OCI-LY7 (cell line): ENCODE data around the gene SLC1A4. TPM values are rescaled to one million over a fixed set of nuclear protein-coding genes. Genes with fewer than 3 reads are reported as not detected.
"Not testable (repeated sequence)": the region's sequence is repeated elsewhere in the genome, so short reads cannot be mapped to it uniquely, and the experiment has no call there.

Source experiments
- BruUV-seq: library from RNA; stranded (reverse); fragments of 400-500 nt; replicated peaks from 2 replicates; lab custom pipeline; 2021; lab: Mats Ljungman, UMichigan
- CTCF ChIA-PET: fragments of 300-600 bp; sonication (Branson Sonifier 250); formaldehyde crosslinking; loops from one replicate; lab custom pipeline; 2022; ENCODE audit warnings: antibody characterized with exemption; ENCODE audit not compliant: unreplicated experiment; lab: Charles Lee
- POLR2A ChIA-PET: fragments of 300-600 bp; sonication (Branson Sonifier 250); formaldehyde crosslinking; loops from one replicate; lab custom pipeline; 2022; ENCODE audit warnings: antibody characterized with exemption; lab: Charles Lee
- DNase-seq: peaks from one replicate; pipeline ENCODE4 v3.0.0-alpha.2; 2015; ENCODE audit warnings: low spot score
- H2AFZ ChIP-seq: fragments of 200-600 bp; sonication (generic), shearing (Covaris generic); 2 replicates; pipeline ENCODE4 v1.6.1; 2014; ENCODE audit warnings: mild to moderate bottlenecking, antibody characterized with exemption, low read length, moderate library complexity
- H3K27ac ChIP-seq: fragments of 200-600 bp; sonication (generic); 2 replicates; pipeline ENCODE4 v1.5.1; 2014; ENCODE audit warnings: mixed run types, low read depth, mild to moderate bottlenecking, moderate library complexity, low read length, inconsistent platforms; ENCODE audit not compliant: poor library complexity, severe bottlenecking
- H3K36me3 ChIP-seq: fragments of 200-600 bp; sonication (generic); 2 replicates; pipeline ENCODE4 v1.6.1; 2014; ENCODE audit warnings: mild to moderate bottlenecking, antibody characterized with exemption, low read length, moderate library complexity, mixed read lengths; ENCODE audit not compliant: insufficient read depth
- H3K4me1 ChIP-seq: fragments of 200-600 bp; sonication (generic); 2 replicates; pipeline ENCODE4 v1.5.1; 2014; ENCODE audit warnings: mild to moderate bottlenecking, low read length; ENCODE audit not compliant: insufficient read depth, poor library complexity, severe bottlenecking
- H3K4me2 ChIP-seq: fragments of 200-600 bp; sonication (generic); 2 replicates; pipeline ENCODE4 v1.6.1; 2014; ENCODE audit warnings: mild to moderate bottlenecking, low read length
- H3K4me3 ChIP-seq: fragments of 200-600 bp; sonication (generic); 2 replicates; pipeline ENCODE4 v1.5.1; 2014; ENCODE audit warnings: mild to moderate bottlenecking, low read depth, low read length; ENCODE audit not compliant: poor library complexity, severe bottlenecking
- H3K79me2 ChIP-seq: fragments of 200-600 bp; sonication (generic); 2 replicates; pipeline ENCODE4 v1.6.1; 2016; ENCODE audit warnings: low read depth, mild to moderate bottlenecking, low read length, moderate library complexity, mixed read lengths; ENCODE audit not compliant: insufficient read depth
- H3K9me2 ChIP-seq: fragments of 200-600 bp; sonication (generic); 2 replicates; pipeline ENCODE4 v1.6.1; 2016; ENCODE audit warnings: mild to moderate bottlenecking, low read length, mixed read lengths; ENCODE audit not compliant: insufficient read depth
- H3K9me3 ChIP-seq: fragments of 200-600 bp; sonication (generic); 2 replicates; pipeline ENCODE4 v1.6.1; 2014; ENCODE audit warnings: mild to moderate bottlenecking, mixed run types, low read length, mixed read lengths
- H4K20me1 ChIP-seq: fragments of 200-600 bp; sonication (generic); 2 replicates; pipeline ENCODE4 v1.6.1; 2014; ENCODE audit warnings: mild to moderate bottlenecking, antibody characterized with exemption, low read length, moderate library complexity, mixed read lengths; ENCODE audit not compliant: insufficient read depth
- CTCF ChIP-seq: fragments of 200-600 bp; sonication (generic); conservative IDR thresholded peaks from 2 replicates; pipeline ENCODE4 v1.5.1; 2014; ENCODE audit warnings: mild to moderate bottlenecking, antibody characterized with exemption, low read length, moderate library complexity, mixed read lengths
- EZH2phosphoT487 ChIP-seq: fragments of 200-600 bp; sonication (generic); IDR thresholded peaks from 2 replicates; pipeline ENCODE4 v1.6.1; 2018; ENCODE audit warnings: low read depth, borderline replicate concordance, mild to moderate bottlenecking, mixed run types, antibody characterized with exemption, low read length, moderate library complexity, mixed read lengths
- intact Hi-C: fragments of 100-400 bp; cut with micrococcal nuclease; formaldehyde crosslinking; loops from one replicate; pipeline ENCODE4 v1.10.0; 2022; ENCODE audit not compliant: unreplicated experiment
- total RNA-seq, 2 experiments: library from RNA; depleted of rRNA in 1 of 2; stranded (reverse); fragments of >200 nt in 1 of 2; shearing (Covaris generic) in 1 of 2; gene quantifications; 2 replicates each; pipeline ENCODE4 v1.2.3, GENCODE V29; 2014 to 2022

Gene SLC1A4
- total RNA-seq, 2 experiments from 2014 or later: 17.2 to 31.1 TPM

GRCh38 chr2:65019675-65020195, 30.5 kb downstream of the SLC1A4 start:
- H3K4me2 ChIP-seq: no peak overlapping the region
- no peak for DNase-seq
- BruUV-seq: no TSS peak
- H3K9me2 ChIP-seq: no peaks in the 10 kb centered on the region
- ChIA-PET CTCF (interaction anchor here (0.7 kb wide), 1 partner anchor 107 kb away, joined by 3 read pairs; no protein-coding TSS in a partner anchor), POLR2A (interaction anchor here (1.0 to 1.2 kb wide), 2 partner anchors 21 to 23 kb away, joined by 3 to 4 read pairs; no protein-coding TSS in a partner anchor)
- no peak for TF ChIP-seq CTCF
- TF ChIP-seq EZH2phosphoT487: no peak
- intact Hi-C loops: no loop called here
- no peak overlapping the region for H3K4me3 ChIP-seq
- H3K4me1 ChIP-seq: peaks cover 14% of the 10 kb centered on the region
- H3K36me3 ChIP-seq: peaks cover 71% of the 10 kb centered on the region
- H3K79me2 ChIP-seq: no peaks in the 10 kb centered on the region
- H4K20me1 ChIP-seq: no peaks in the 10 kb centered on the region
- H3K9me3 ChIP-seq: no peaks in the 10 kb centered on the region
- H2AFZ ChIP-seq: no peak overlapping the region
- H3K27ac ChIP-seq: no peak overlapping the region

GRCh38 chr2:65020251-65020650, 31.1 kb downstream of the SLC1A4 start:
- DNase-seq, intact Hi-C loops, H3K9me2 ChIP-seq, BruUV-seq, H4K20me1 ChIP-seq, H3K4me3 ChIP-seq, H3K9me3 ChIP-seq, H2AFZ ChIP-seq, H3K79me2 ChIP-seq, H3K4me2 ChIP-seq, H3K27ac ChIP-seq: not testable (repeated sequence)
- Histone ChIP-seq H3K4me1 (peaks cover 15% of the 10 kb centered on the region), H3K36me3 (peaks cover 71% of the 10 kb centered on the region)
- POLR2A ChIA-PET: interaction anchor here (1.0 to 1.2 kb wide), 2 partner anchors 21 to 24 kb away, joined by 3 to 4 read pairs; no protein-coding TSS in a partner anchor
- CTCF ChIA-PET: interaction anchor here (0.7 kb wide), 1 partner anchor 107 kb away, joined by 3 read pairs; no protein-coding TSS in a partner anchor

DNA sequence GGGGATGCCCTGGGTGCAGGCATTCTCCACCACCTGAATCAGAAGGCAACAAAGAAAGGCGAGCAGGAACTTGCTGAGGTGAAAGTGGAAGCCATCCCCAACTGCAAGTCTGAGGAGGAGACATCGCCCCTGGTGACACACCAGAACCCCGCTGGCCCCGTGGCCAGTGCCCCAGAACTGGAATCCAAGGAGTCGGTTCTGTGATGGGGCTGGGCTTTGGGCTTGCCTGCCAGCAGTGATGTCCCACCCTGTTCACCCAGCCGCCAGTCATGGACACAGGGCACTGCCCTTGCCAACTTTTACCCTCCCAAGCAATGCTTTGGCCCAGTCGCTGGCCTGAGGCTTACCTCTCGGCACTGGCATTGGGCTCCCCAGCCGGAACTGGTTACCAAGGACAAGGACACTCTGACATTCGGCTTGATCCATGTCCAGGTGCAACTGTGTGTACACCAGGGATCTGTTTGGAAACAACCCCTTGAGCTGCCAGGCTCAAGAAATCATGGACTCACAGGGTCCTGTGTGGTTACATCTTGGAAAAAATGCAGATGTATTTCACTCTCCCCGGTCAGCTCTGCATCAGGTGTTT, 31.8 kb downstream of the SLC1A4 start:
- TF ChIP-seq CTCF: no peak
- TF ChIP-seq EZH2phosphoT487: no peak
- H3K4me2 ChIP-seq: no peak overlapping the region
- no peak overlapping the region for H3K27ac ChIP-seq
- POLR2A ChIA-PET: interaction anchor here (0.6 to 1.0 kb wide), 3 partner anchors 10 to 439 kb away, joined by 3 read pairs; no protein-coding TSS in a partner anchor
- no peaks in the 10 kb centered on the region for H3K79me2 ChIP-seq
- BruUV-seq: no TSS peak
- no peaks in the 10 kb centered on the region for H3K9me3 ChIP-seq
- H3K36me3 ChIP-seq: peaks cover 71% of the 10 kb centered on the region
- no peak overlapping the region for H2AFZ ChIP-seq
- CTCF ChIA-PET: no interaction called here
- no peak overlapping the region for H3K4me3 ChIP-seq
- intact Hi-C loops: no loop called here
- peaks cover 23% of the 10 kb centered on the region for H3K4me1 ChIP-seq
- H3K9me2 ChIP-seq: no peaks in the 10 kb centered on the region
- no peaks in the 10 kb centered on the region for H4K20me1 ChIP-seq
- DNase-seq: no peak
